SK-N-SH treated with all-trans-retinoic acid at 6 μM for 48 hours (cell line): ENCODE results near the gene CCDC144A.
"Not testable (repeated sequence)": the region's sequence is repeated elsewhere in the genome, so short reads cannot be mapped to it uniquely, and the experiment has no call there.

Experiments used
- ATAC-seq: fragments of 200-7000 bp; cut with Tn5 transposase; 3 replicates; pipeline ENCODE4 v1.9.1; 2020; ENCODE audit warnings: mild to moderate bottlenecking, moderate library complexity
- ARNTL ChIP-seq: fragments of 450-650 bp; formaldehyde crosslinking; IDR thresholded peaks from 2 replicates; pipeline ENCODE4 v1.5.0; 2020; ENCODE audit warnings: low read depth, mild to moderate bottlenecking, moderate library complexity, borderline replicate concordance
- BACH2 ChIP-seq: fragments of 250-450 bp; sonication (Bioruptor Pico); IDR thresholded peaks from 2 replicates; pipeline ENCODE4 v1.9.0; 2021; ENCODE audit warnings: mild to moderate bottlenecking, borderline replicate concordance
- CSDC2 ChIP-seq: fragments of 250-450 bp; sonication (Bioruptor Pico); IDR thresholded peaks from 2 replicates; pipeline ENCODE4 v1.5.0; 2020; ENCODE audit warnings: mild to moderate bottlenecking, moderate library complexity
- ESRRG ChIP-seq: fragments of 250-450 bp; sonication (Bioruptor Pico); IDR thresholded peaks from 2 replicates; pipeline ENCODE4 v1.6.1; 2021; ENCODE audit warnings: mild to moderate bottlenecking
- ISL1 ChIP-seq: fragments of 250-450 bp; sonication (Bioruptor Pico); IDR thresholded peaks from 2 replicates; pipeline ENCODE4 v2.1.2; 2022; ENCODE audit warnings: mild to moderate bottlenecking, moderate library complexity
- OSR1 ChIP-seq: fragments of 250-450 bp; sonication (Bioruptor Pico); IDR thresholded peaks from 2 replicates; pipeline ENCODE4 v1.8.0; 2022; ENCODE audit warnings: moderate library complexity, mild to moderate bottlenecking, inconsistent platforms
- PPARA ChIP-seq: fragments of 250-450 bp; sonication (Bioruptor Pico); IDR thresholded peaks from 2 replicates; pipeline ENCODE4 v1.5.0; 2020; ENCODE audit warnings: mild to moderate bottlenecking, borderline replicate concordance
- RARB ChIP-seq: fragments of 250-450 bp; sonication (Bioruptor Pico); IDR thresholded peaks from 2 replicates; pipeline ENCODE4 v1.8.0; 2021; ENCODE audit warnings: mild to moderate bottlenecking, moderate library complexity
- TCF4 ChIP-seq: fragments of 250-450 bp; sonication (Bioruptor Pico); IDR thresholded peaks from 2 replicates; pipeline ENCODE4 v1.8.0; 2021; ENCODE audit warnings: mild to moderate bottlenecking, moderate library complexity, borderline replicate concordance
- TOX ChIP-seq: fragments of 250-450 bp; sonication (Bioruptor Pico); IDR thresholded peaks from 2 replicates; pipeline ENCODE4 v1.8.0; 2021; ENCODE audit warnings: mild to moderate bottlenecking, moderate library complexity, borderline replicate concordance
- ZC3H10 ChIP-seq: fragments of 250-450 bp; sonication (Bioruptor Pico); IDR thresholded peaks from 2 replicates; pipeline ENCODE4 v1.5.1; 2021; ENCODE audit warnings: mild to moderate bottlenecking, moderate library complexity
- ZFP30 ChIP-seq: fragments of 450-650 bp; formaldehyde crosslinking; IDR thresholded peaks from 2 replicates; pipeline ENCODE4 v1.5.0; 2022; ENCODE audit warnings: mild to moderate bottlenecking, moderate library complexity
- ZNF70 ChIP-seq: fragments of 450-650 bp; formaldehyde crosslinking; IDR thresholded peaks from 2 replicates; pipeline ENCODE4 v1.5.0; 2020; ENCODE audit warnings: mild to moderate bottlenecking, moderate library complexity
- TF ChIP-seq, protein P1 (sequence below): fragments of 250-450 bp; sonication (Bioruptor Pico); IDR thresholded peaks from 2 replicates; pipeline ENCODE4 v1.8.0; 2021; ENCODE audit warnings: low read depth, mild to moderate bottlenecking, moderate library complexity, borderline replicate concordance
- TF ChIP-seq, protein P2 (sequence below): fragments of 250-450 bp; sonication (Bioruptor Pico); IDR thresholded peaks from 2 replicates; pipeline ENCODE4 v1.5.0; 2020; ENCODE audit warnings: mild to moderate bottlenecking, moderate library complexity

The CCDC144A gene

DNA sequence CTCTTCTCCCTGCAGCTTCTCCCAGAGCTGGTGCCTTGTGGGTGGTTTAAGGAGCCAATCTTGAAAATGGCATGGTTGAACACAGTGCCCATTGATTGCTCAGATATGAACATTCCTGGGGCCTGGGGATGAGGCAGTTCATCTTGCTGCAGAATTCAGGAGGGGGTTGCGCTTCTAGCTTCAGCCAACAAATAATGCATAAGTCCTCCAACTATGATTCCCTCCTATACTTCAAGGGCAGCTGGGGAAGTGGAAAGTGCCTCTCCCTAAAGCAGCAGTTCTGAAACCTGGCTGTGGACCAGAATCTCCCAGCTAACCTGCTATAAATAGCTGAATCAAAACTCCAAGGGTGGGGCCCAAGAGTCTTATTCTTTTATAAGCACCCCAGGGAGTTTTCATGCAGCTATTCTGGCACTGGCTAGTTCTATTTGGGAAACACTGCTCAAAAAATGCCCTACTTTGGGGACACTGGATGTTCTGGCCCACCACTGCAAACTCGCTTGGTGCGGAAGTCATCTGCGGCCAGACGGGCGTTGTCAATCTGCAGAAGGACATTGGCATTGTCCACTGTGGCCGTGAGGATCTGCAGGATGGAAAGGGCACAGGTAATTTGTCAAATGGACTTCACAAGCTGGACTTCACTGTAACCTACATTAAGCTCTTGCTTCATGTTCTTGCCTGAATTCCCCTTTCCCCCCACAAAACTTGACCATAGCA is 130.3 kb downstream of the CCDC144A start:
- no peak for ATAC-seq

DNA sequence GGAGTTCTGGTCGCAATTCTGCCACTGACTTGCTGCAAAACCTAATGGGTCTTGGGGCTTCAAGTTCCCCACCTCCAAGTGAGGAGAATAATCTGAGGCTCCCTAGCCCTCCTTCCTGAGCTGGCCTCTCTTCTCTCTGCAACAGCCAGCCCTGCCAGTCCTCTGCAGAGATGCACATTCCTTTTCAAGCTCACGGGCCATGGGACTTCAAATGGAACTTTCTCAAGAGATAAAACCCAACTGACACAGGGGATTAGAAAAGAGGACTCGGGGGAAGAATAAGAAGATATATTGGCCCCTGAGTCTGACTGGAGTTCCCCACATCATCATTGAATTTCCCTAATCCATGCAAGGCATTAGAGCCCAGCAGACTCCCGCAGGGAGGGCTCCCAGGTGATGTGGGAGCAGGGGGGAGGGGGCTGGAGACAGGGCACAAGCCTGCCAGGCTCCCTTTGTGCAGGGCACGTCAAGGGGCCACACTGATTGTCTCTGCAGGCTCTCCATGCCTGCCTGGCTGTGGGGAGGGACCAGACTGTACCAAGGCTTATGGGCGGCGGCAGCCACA is 131.0 kb downstream of the CCDC144A start:
- TF ChIP-seq ZNF70 (CRISPR knock-in tag) (no peak), ESRRG (no peak)
- TF ChIP-seq, all 23 proteins: peak for 0

More for the DNA sequence above, 130.3 kb downstream of the CCDC144A start:
- TF ChIP-seq, protein P1, sequence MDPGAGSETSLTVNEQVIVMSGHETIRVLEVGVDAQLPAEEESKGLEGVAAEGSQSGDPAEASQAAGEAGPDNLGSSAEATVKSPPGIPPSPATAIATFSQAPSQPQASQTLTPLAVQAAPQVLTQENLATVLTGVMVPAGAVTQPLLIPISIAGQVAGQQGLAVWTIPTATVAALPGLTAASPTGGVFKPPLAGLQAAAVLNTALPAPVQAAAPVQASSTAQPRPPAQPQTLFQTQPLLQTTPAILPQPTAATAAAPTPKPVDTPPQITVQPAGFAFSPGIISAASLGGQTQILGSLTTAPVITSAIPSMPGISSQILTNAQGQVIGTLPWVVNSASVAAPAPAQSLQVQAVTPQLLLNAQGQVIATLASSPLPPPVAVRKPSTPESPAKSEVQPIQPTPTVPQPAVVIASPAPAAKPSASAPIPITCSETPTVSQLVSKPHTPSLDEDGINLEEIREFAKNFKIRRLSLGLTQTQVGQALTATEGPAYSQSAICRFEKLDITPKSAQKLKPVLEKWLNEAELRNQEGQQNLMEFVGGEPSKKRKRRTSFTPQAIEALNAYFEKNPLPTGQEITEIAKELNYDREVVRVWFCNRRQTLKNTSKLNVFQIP, result no peak
- no peak for TF ChIP-seq ISL1 (CRISPR knock-in tag)
- TF ChIP-seq ARNTL (CRISPR knock-in tag), result no peak
- no peak for TF ChIP-seq RARB (CRISPR knock-in tag)
- no peak for TF ChIP-seq BACH2 (CRISPR knock-in tag)
- no peak for TF ChIP-seq TCF4 (CRISPR knock-in tag)
- TF ChIP-seq TOX (CRISPR knock-in tag), result no peak
- no peak for TF ChIP-seq ZC3H10 (CRISPR knock-in tag)
- TF ChIP-seq, protein P2, sequence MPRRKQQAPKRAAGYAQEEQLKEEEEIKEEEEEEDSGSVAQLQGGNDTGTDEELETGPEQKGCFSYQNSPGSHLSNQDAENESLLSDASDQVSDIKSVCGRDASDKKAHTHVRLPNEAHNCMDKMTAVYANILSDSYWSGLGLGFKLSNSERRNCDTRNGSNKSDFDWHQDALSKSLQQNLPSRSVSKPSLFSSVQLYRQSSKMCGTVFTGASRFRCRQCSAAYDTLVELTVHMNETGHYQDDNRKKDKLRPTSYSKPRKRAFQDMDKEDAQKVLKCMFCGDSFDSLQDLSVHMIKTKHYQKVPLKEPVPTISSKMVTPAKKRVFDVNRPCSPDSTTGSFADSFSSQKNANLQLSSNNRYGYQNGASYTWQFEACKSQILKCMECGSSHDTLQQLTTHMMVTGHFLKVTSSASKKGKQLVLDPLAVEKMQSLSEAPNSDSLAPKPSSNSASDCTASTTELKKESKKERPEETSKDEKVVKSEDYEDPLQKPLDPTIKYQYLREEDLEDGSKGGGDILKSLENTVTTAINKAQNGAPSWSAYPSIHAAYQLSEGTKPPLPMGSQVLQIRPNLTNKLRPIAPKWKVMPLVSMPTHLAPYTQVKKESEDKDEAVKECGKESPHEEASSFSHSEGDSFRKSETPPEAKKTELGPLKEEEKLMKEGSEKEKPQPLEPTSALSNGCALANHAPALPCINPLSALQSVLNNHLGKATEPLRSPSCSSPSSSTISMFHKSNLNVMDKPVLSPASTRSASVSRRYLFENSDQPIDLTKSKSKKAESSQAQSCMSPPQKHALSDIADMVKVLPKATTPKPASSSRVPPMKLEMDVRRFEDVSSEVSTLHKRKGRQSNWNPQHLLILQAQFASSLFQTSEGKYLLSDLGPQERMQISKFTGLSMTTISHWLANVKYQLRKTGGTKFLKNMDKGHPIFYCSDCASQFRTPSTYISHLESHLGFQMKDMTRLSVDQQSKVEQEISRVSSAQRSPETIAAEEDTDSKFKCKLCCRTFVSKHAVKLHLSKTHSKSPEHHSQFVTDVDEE (CRISPR knock-in tag), result no peak
- TF ChIP-seq CSDC2 (CRISPR knock-in tag), result no peak
- no peak for TF ChIP-seq PPARA (CRISPR knock-in tag)
- TF ChIP-seq OSR1 (CRISPR knock-in tag), result no peak
- TF ChIP-seq ESRRG, result no peak
- TF ChIP-seq ZFP30 (CRISPR knock-in tag), result no peak

DNA sequence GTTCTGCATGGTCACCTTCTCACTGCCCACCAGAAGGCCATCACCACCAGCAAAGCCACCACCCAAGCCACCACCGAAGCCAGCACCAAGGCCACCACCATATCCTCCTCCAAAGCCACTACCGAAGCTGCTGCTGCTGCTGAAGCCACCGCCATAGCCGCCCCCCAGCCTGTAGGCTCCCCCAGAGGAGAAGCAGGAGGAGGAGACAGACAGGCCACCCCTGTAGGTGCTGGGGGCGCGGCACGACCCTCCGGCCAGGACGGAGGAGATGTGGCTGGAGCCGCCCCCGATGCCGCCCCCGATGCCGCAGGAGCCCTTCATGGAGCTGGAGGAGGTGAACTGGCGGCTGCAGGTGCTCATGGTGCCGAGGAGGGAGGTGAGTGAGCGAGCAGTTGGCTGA is 132.1 kb downstream of the CCDC144A start:
- not testable (repeated sequence) for ATAC-seq

More for the DNA sequence above, 131.0 kb downstream of the CCDC144A start:
- ATAC-seq, result no peak

DNA sequence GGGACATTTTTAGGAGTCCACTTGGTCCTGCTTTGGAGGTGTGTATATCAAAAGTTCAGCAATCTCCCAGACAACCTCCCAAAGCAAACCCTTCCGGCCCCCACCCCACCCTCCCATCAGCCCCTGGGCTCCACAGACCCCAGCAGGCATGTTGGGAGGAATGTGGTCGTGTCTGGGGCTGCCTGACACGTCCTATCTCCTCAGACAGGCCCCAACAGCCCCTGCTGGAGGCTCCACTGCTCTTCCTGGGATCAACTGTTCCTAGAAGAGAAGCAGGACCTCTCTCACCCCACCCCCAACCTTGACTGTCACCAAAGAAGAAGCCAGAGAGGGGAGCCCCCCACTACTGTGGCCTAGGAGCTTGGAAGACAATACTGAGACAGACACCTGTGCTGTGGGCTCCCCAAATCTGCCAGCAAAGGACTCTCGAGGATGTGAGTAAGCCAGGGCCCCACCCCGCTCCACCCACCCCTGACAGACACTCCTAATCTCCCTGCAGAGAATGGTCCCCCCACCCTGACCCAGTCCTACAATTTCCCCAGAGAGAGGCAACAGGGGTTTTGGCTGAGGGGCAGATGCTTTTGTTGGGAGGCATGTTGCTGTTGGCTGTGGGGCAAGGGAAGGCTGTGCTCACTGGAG is 133.8 kb downstream of the CCDC144A start:
- not testable (repeated sequence) for ATAC-seq
